NCI-H128 (cell line): ENCODE data around the gene LCE3C.
"Not testable (repeated sequence)": the region's sequence is repeated elsewhere in the genome, so short reads cannot be mapped to it uniquely, and the experiment has no call there.

Source experiments
- DNase-seq: peaks from one replicate; lab custom pipeline; 2025; ENCODE audit not compliant: unreplicated experiment; lab: John Stamatoyannopoulos, UW

Gene LCE3C, protein sequence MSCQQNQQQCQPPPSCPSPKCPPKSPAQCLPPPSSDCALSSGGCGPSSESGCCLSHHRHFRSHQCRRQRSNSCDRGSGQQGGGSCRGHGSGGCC

DNA sequence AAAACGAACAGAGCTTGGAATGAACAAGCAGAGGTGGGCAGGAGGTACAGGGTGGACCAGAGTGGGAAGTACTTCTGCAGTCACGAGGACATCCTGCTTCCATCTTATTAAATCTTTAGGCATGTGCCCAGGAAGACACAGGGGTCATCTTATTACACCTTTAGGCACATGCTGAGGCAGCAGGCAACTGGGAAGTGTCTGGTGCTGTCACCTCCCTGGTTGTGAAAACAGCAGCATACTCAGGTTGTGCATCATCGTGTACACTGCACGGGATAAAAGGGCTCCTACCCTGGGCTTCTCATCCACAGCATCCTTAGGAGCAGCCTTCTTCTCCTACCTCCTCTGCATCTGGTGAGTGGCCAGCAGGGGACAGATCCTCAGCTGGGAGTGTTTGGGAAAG lies at the start of gene LCE3C:
LCE3C (plus strand) TSS at position 301 of the 400 bp plus-strand sequence. CDS start 498 bp downstream, outside the sequence.
- no peak for DNase-seq

DNA sequence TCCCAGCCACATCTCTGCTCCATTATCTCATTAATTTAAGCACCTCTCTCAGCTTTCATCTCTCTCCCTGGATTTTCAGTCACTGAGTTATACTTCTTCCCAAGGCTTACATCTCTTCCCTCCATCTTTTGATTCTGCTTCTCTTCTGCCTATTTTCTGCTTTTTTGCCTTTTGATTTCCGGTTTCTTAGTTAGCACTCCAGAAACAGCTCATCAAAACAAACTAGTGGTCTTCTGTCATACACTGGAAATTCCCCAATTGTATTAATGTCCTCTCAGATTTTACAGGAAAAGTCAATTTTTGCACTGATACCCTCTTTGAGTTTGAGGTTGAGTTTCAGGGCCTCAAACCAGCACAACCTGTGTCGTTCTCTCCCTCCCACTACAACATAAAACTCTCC lies 34.9 kb upstream of the LCE3C start:
- no peak for DNase-seq

DNA sequence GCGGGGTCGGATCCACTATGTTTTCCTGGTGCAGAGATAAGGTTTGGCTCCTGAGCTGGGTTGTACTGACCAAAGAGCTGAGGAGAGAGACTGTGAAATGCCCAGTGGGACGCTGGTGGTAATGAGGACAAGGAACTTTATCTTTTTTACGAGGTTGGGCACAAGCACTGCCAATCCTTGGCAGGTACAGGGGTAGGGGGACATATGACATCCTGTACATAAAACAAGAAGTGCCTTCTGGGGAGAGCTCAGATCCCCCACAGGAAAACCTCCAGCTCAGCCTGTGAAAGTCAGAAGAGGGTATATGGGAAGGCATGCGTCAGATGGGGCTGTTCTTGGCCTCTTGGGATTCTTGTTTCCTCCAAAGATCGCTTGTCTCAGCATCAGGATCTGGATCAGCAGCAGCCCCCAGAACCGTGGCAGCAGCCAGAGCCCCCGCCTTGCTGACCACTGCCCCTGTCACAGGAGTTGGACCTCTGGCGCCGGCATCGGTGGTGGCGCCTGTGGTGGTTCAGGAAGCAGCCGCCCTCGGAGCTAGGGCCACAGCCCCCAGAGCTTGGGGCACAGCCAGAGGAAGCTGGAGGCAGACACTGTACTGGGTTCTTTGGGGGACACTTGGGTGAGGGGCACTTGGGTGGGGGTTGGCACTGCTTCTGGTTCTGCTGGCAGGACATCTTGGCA lies 34.4 kb upstream of the LCE3C start:
- no peak for DNase-seq

DNA sequence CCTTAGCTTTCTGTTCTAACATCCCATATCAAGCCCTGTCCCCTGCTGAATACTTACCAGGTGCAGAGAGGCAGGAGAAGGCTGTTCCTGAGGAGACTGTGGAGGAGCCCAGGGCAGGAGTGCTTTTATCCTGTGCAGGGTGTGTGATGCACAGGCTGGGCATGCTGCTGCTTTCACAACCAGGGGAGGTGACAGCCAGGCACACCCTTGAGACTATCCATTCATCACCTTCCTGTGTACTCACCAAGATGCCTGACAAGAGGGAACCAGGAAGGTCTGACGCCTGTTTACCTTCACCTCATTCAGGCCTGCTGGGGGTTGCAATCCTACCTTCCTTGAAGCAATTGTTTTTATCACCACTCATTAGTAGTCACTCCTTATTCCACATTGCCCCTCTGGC lies 33.4 kb upstream of the LCE3C start, which contains the start of gene LCE3E:
LCE3E (minus strand) TSS at position 100 of the 400 bp plus-strand sequence. CDS start 572 bp downstream, outside the sequence.
- DNase-seq = no peak

DNA sequence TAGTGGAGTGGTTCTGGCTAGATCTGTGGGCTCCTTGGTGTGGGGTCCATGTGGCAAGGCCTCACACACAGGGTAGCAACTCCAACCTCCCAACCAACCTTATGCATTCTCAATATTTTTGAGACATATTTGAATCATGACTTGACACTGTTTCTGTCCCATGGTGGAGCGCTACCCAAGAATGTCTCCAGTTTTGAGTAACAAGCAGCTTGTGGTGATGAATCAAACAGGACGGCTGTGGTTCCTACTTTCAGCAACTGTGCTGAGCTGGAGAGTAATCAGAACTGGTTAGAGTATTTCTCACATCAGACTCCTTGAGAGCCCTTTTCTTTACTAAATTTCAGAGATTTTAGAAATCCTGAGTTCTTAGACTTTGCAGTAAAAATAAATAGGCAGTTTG lies 22.9 kb upstream of the LCE3C start:
- DNase-seq = no peak

DNA sequence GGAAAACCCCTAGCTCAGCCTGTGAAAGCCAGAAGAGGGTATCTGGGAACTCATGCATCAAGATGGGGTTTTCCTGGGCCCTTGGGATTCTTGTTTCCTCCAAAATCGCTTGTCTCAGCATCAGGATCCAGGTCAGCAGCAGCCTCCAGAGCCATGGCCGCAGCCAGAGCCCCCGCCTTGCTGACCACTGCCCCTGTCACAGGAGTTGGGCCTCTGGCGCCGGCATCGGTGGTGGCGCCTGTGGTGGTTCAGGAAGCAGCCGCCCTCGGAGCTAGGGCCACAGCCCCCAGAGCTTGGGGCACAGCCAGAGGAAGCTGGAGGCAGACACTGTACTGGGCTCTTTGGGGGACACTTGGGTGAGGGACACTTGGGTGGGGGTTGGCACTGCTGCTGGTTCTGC lies 20.5 kb upstream of the LCE3C start:
- not testable (repeated sequence) for DNase-seq

DNA sequence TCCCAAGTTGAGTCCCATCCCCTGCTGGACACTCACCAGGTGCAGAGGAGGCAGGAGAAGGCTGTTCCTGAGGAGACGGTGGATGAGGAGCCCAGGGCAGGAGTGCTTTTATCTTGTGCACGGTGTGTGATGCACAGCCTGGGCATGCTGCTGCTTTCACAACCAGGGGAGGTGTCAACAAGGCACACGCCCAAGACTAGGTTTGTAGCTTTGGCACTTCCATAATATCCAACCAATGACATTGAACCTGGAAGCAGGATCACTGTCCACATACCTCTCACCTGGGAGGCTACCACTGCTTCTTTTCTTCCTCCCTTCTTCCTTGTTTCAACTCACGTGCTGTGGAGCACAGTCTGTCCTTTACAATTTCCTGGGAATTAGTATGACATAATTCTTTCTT lies 19.6 kb upstream of the LCE3C start, which contains the start of gene LCE3D:
LCE3D (minus strand) TSS at position 84 of the 400 bp plus-strand sequence. CDS start 580 bp downstream, outside the sequence.
- no peak for DNase-seq

DNA sequence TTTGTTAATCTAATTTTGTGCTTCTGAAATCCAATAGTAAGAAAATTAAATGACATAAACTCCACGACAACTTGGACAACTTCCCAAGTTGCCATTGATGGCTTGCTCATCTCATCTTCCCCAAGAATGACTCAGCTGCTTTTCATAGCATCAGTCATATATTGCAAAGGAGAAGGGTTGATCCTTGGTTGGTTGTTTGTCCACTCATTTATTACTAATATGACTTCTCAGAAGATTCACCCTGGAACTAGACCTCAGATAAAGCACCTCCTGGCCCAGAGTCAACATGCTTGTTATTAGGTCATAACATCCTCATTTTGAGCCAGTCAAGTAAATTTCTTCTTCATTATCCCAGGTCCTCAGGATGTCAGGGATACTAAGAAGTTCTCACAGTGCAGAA lies 17.4 kb upstream of the LCE3C start:
- no peak for DNase-seq

DNA sequence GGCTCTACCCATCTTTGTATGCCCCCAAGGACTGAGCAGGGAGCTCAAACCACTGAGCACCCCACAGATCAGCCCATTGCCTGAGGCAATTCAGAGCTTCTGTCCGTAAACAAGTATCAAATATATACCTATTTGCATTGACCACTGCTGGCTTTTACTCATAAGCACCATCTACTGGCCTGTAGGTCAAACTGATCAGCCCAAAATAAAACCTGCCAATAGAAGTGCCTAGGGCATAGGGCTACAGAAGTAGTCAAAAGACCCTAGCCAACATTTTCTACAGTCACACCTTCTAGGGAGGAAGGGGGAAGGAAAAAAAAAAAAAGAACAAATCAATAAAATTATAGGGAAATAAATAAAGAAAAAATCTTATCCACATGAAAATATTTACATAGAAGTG lies 14.4 kb upstream of the LCE3C start:
- no peak for DNase-seq

DNA sequence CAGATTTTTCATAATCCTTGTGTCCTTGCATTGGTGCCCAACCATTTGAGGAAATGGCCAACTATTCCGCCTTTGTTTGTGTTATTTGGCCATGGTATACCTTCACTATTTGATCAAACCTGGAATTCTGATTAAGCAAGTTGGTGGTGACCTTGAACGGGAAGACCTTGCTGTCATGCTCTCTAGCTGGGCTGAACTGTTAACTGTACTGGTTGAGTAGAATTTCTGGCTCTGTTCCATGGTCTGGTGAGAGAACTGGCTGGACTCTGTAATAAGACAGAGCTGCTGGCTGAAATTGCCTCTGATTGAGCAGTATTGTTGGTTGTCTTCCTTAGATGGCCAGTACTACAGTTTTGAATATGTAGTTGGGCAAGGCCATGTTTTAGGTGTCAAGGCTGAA lies 3.0 kb upstream of the LCE3C start:
- no peak for DNase-seq

DNA sequence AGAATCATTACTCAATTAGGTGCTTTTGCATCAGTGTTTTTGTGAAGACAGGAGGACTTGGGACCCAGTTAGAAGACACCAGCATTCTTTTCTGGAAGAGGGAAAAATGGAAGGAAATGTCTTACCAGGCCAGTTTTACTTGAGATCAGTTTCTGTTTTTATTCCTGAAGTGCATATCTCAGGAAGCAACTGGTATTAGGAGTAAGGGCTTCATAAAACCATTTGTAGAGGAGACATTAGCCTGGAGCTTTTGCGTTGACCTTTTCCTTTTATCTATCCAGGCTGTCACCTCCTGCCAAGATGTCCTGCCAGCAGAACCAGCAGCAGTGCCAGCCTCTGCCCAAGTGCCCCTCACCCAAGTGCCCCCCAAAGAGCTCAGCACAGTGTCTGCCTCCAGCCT lies 13.5 kb downstream of the LCE3C start, which contains the start of gene LCE3B:
LCE3B (plus strand) TSS at position 301 of the 400 bp plus-strand sequence; CDS start at position 301, 0 bp downstream.
- DNase-seq = no peak

DNA sequence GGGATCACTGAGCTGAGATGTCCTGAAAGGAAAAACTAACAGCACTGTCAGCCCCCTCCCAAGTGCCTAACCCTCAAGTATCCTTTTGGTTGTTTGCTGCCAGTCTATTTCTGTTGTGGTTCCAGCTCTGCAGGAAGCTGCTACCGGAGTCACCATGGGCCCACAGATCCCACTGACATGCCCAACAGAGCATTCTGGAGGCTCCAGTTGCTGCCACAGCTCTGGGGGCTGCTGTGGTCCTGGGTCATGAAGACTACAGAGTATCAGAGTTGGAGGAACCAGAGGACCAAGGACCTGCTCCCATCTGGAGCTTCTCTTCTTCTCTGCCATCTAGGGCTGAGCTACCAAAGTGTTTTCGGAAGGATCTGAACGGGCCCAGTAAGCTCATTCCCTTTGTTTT lies 22.0 kb downstream of the LCE3C start:
- no peak for DNase-seq

DNA sequence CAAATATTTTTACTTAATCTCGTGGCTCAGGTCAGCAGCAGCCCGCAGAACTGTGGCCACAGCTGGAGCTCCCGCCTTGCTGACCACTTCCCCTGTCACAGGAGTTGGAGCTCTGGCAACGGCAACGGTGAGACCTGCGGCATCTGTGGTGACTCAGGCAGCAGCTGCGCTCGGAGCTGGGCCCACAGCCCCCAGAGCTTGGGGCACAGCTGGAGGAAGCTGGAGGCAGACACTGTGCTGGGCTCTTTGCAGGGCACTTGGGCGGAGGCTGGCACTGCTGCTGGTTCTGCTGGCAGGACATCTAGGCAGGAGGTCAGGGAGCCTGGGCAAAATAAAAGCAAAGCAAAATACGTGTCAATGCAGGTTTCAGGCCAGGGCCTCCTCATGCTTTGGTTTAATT lies 22.8 kb downstream of the LCE3C start, which contains the start of gene LCE3A:
LCE3A (minus strand) TSS at position 301 of the 400 bp plus-strand sequence; CDS start at position 301, 0 bp downstream.
- no peak for DNase-seq

DNA sequence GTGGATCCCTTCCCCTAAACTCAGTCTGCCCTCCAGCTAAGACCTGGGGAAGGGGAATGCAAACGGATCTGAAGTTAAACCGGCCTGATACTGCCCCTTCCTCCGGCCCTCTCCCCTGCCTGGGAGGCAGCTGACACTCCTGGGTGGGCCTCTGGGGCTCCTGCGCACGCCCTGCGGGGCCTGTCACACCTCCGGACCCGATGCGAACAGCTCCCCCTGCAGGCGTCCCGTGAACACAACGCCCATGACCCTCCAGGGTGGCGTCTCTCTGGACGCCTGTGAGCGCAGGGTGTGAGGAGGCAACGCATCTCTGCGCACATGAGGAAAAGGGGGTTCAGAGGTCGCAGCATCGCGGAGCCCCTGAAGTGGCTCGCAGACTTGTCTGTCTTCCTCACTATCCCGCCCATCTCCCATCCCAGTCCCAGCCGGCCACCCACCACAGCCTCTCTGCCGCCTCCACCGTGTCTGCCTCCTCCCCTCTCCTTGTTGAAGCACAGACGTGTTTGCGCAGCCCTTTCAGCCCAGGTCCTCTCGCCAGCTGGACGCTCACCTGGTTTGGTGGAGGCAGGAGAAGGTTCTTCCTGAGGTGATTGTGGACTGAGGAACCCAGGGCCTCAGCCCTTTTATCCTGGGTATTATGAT lies 23.3 kb downstream of the LCE3C start:
- DNase-seq = no peak

DNA sequence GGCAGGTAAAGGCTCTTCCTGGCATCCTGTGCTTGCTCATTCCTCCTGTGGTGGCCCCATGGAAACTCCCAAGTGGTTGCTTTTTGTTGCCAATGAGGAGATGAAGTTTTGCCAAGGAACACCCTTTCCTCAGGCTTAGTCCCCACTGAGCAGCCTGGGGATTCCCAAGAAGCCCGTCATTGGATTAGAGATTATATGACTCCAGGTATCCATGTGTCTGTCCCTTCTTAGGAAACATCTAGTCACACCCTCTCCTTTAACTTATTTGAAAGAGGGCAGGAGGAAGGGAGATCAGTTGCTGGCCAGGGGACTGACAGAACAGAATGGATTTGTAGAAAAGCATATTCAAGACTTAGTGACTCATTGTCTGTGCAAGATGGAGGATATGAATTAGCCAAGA lies 26.7 kb downstream of the LCE3C start:
- no peak for DNase-seq

DNA sequence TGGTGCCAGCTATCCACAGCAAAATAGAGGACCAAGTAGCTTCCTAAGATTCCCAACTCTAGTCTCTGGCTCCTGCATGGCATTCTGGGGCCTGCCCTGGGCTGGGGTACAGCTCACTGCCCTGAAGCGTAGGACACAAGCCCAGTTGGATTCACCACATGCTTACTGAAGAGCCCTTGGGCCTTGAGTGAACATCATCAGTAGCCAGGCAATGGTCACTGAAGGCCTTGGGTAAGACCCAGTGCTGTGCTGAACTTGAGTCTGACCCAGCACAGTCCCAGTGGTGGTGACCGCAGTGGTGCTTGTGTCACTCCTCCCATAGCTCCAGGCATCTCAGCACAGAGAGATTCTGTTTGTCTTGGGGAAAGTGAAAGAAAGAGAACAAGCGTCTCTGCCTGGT lies 30.6 kb downstream of the LCE3C start:
- DNase-seq = no peak

DNA sequence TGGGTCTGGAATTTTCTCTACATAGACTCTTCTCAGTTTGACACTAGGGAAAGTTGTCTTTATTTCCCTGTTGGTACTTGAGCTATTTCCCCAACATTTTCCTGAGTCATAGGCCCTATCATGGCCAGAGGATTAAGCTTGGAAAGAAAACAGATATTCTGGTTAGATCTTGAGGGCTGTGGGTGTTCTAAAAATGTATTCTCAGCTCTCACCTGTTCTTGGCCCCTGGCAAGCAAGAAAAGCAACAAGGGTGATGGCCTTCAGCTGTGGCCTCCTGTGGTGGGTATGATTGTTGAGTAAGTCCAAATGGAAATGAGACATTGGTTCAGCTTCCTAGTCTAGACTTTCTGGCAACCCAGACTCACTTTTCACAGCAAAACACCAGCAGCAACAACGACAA lies 40.3 kb downstream of the LCE3C start:
- DNase-seq = no peak

DNA sequence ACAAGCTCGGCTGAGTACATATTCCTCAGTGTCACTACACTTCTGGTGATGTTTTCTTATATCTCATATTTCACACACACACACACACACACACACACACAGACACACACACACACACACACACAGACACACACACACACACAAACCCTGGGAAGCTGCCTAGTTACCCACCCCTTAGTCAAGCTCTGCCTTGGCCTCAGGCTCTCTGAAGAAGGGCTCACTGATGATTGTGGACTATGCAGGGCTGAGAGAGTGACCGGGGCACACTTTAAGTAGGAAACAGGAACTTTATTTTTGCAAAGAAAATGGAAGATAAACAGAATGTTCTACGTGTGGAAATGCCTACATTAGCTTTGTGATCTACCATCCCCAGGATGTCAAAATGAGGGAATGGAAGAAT lies 43.9 kb downstream of the LCE3C start:
- no peak for DNase-seq

DNA sequence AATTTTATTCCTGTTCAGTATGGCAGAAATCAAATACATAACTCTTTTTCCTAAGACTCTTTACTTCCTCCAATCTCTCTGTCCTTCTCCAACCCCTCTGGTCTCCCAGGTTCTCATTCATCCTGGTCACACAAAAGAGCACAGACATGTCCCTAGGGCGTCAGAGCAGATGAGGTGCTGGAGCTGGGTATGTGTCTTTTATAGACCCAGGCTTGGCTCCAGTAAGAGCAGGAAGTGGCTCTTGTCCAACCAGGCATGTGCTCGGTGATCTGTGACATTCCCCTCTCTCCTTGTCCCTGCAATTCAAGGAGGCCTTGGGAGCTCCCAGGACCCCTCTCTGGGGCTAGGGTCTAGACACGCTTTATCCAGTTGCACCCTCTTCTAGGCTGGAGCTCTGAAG lies 45.1 kb downstream of the LCE3C start:
- DNase-seq = no peak

DNA sequence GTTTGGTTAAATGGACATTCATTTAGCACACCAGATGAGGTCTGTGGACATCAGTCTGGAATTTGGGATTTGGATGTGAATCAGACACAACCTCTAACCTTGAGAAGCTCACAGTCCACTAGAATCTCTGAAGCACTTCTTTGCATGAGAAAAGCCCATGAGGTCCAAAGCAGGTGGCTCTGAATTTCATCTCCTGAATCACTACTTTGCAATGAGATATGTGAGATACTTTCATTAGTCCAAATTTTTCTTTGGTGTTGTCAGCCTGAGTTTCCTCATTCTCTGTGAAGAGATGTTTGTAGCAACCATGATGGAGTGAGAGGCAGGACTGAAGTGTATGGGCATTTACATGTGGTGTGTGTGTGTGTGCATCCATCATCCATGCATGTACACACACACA lies 46.6 kb downstream of the LCE3C start:
- DNase-seq = no peak
